HCT116 (cell line): ENCODE results near the gene ZNF586. TPM values are rescaled to one million over a fixed set of nuclear protein-coding genes. Genes with fewer than 3 reads are reported as not detected.
"Not testable (repeated sequence)": the region's sequence is repeated elsewhere in the genome, so short reads cannot be mapped to it uniquely, and the experiment has no call there.

ENCODE experiments used
- ATAC-seq: fragments of 200-7000 bp; cut with Tn5 transposase; 2 replicates; pipeline ENCODE4 v1.9.1; 2020; ENCODE audit warnings: mild to moderate bottlenecking, moderate library complexity
- BruUV-seq: library from RNA; stranded (reverse); fragments of 400-500 nt; replicated peaks from 2 replicates; lab custom pipeline; 2021; lab: Mats Ljungman, UMichigan
- CTCF ChIA-PET: fragments of 300-600 bp; sonication (Branson Sonifier 250); formaldehyde crosslinking; loops from one replicate; lab custom pipeline; 2021; ENCODE audit warnings: antibody characterized with exemption; lab: Charles Lee
- POLR2A ChIA-PET: fragments of 300-600, 350-600 bp; sonication (Branson Sonifier 250); formaldehyde crosslinking; loops from one replicate; lab custom pipeline; 2021; ENCODE audit warnings: antibody characterized with exemption; lab: Charles Lee
- RAD21 ChIA-PET, 2 experiments: fragments of 300-600 bp; sonication (Branson Sonifier 250); formaldehyde crosslinking; loops; one replicate each; lab custom pipeline; 2023; ENCODE audit warnings: low total read pairs in 2 of 2; ENCODE audit not compliant: uncharacterized antibody in 2 of 2, unreplicated experiment in 2 of 2, low non-redundant PET in 1 of 2; lab: Charles Lee
- DNase-seq: peaks from one replicate; pipeline ENCODE4 v3.0.0-alpha.2; 2010; ENCODE audit warnings: low read depth, low spot score
- H2AFZ ChIP-seq: fragments of 200-600 bp; shearing (Covaris generic), sonication (generic); 2 replicates; pipeline ENCODE4 v1.6.1; 2017; ENCODE audit warnings: low read depth, mixed run types, mixed read lengths, antibody characterized with exemption, low read length; ENCODE audit not compliant: poor library complexity, severe bottlenecking
- H3K27ac ChIP-seq: 2 replicates; pipeline ENCODE4 v1.5.1; 2012; ENCODE audit warnings: low read depth, low read length
- H3K27me3 ChIP-seq: fragments of 200-600 bp; sonication (generic); 2 replicates; pipeline ENCODE4 v1.6.1; 2016; ENCODE audit warnings: mixed run types, low read length, mixed read lengths; ENCODE audit not compliant: insufficient read depth
- H3K36me3 ChIP-seq, 2 experiments: fragments of 200-500 bp in 1 of 2; fragments of 200-600 bp in 1 of 2; sonication (Bioruptor generic) in 1 of 2; sonication (generic) in 1 of 2; 2 replicates each; pipeline versions ENCODE4 v1.5.1 to v1.6.1; 2014 to 2016; ENCODE audit warnings: low read length in 2 of 2, inconsistent platforms in 1 of 2, mixed read lengths in 1 of 2, mixed run types in 1 of 2; ENCODE audit not compliant: insufficient read depth in 2 of 2, control insufficient read depth in 1 of 2
- H3K4me1 ChIP-seq, 2 experiments: fragments of 200-600 bp in 1 of 2; sonication (generic) in 1 of 2; 2 replicates each; pipeline versions ENCODE4 v1.5.1 to v1.6.1; 2012 to 2017; ENCODE audit warnings: low read length in 2 of 2, inconsistent platforms in 1 of 2, mild to moderate bottlenecking in 1 of 2, mixed read lengths in 1 of 2, mixed run types in 1 of 2, moderate library complexity in 1 of 2; ENCODE audit not compliant: insufficient read depth in 2 of 2, control insufficient read depth in 1 of 2
- H3K4me2 ChIP-seq: fragments of 200-600 bp; sonication (generic); 2 replicates; pipeline ENCODE4 v1.6.1; 2017; ENCODE audit warnings: mixed run types, low read length, mixed read lengths
- H3K4me3 ChIP-seq, 2 experiments: fragments of 200-600 bp in 1 of 2; sonication (generic) in 1 of 2; replicated peaks in 1 of 2; 2 replicates each; pipeline ENCODE4 v1.5.1; 2011 to 2016; ENCODE audit warnings: low read length in 2 of 2, control low read depth in 1 of 2, low read depth in 1 of 2, mild to moderate bottlenecking in 1 of 2, mixed read lengths in 1 of 2, mixed run types in 1 of 2
- H3K79me2 ChIP-seq: fragments of 200-600 bp; sonication (generic); 2 replicates; pipeline ENCODE4 v1.6.1; 2017; ENCODE audit warnings: mild to moderate bottlenecking, mixed run types, low read length, moderate library complexity, mixed read lengths; ENCODE audit not compliant: insufficient read depth
- H3K9ac ChIP-seq: fragments of 200-600 bp; sonication (generic); 2 replicates; pipeline ENCODE4 v1.6.1; 2016; ENCODE audit warnings: low read length, mixed read lengths
- H3K9me2 ChIP-seq: fragments of 200-600 bp; sonication (generic), shearing (Covaris generic); 2 replicates; pipeline ENCODE4 v1.6.1; 2017; ENCODE audit warnings: mixed run types, mild to moderate bottlenecking, moderate library complexity; ENCODE audit not compliant: insufficient read depth
- H3K9me3 ChIP-seq, 2 experiments: fragments of 200-500 bp in 1 of 2; fragments of 200-600 bp in 1 of 2; sonication (Bioruptor generic) in 1 of 2; sonication (generic) in 1 of 2; 2 replicates each; pipeline ENCODE4 v1.6.1; 2014 to 2017; ENCODE audit warnings: low read length in 2 of 2, mixed read lengths in 2 of 2, inconsistent platforms in 1 of 2, low read depth in 1 of 2, mild to moderate bottlenecking in 1 of 2, mixed run types in 1 of 2, moderate library complexity in 1 of 2; ENCODE audit not compliant: control insufficient read depth in 1 of 2, insufficient read depth in 1 of 2
- H4K20me1 ChIP-seq: fragments of 200-600 bp; sonication (generic), shearing (Covaris generic); 2 replicates; pipeline ENCODE4 v1.6.1; 2017; ENCODE audit warnings: mixed run types, mild to moderate bottlenecking, moderate library complexity; ENCODE audit not compliant: insufficient read depth
- EGR1 ChIP-seq: IDR thresholded peaks from 2 replicates; pipeline ENCODE4 v1.6.1; 2012; ENCODE audit warnings: low read depth
- EZH2 ChIP-seq: fragments of 200-600 bp; sonication (generic); IDR thresholded peaks from 2 replicates; pipeline ENCODE4 v1.6.1; 2017; ENCODE audit warnings: antibody characterized with exemption, mixed run types
- FOSL1 ChIP-seq: IDR thresholded peaks from 2 replicates; pipeline ENCODE4 v1.6.1; 2012; ENCODE audit warnings: low read depth
- SIN3A ChIP-seq: IDR thresholded peaks from 2 replicates; pipeline ENCODE4 v1.6.1; 2012; ENCODE audit warnings: low read depth
- ZFX ChIP-seq: fragments of 450-650 bp; IDR thresholded peaks from 2 replicates; pipeline ENCODE4 v1.6.1; 2017
- ZNF274 ChIP-seq: fragments of 200-500 bp; sonication (Bioruptor generic); IDR thresholded peaks from 2 replicates; pipeline ENCODE4 v1.6.1; 2014; ENCODE audit warnings: mild to moderate bottlenecking, low read depth, low read length, inconsistent platforms
- intact Hi-C: fragments of 100-400 bp; cut with micrococcal nuclease; formaldehyde crosslinking; loops from 2 replicates; pipeline ENCODE4 v1.10.0; 2022
- total RNA-seq: library from RNA; stranded (reverse); gene quantifications from one replicate; pipeline ENCODE4 v1.2.1, GENCODE V29; 2021; ENCODE audit not compliant: unreplicated experiment
- TF ChIP-seq, protein P1 (sequence below): IDR thresholded peaks from 2 replicates; pipeline ENCODE4 v1.6.1; 2011; ENCODE audit warnings: mild to moderate bottlenecking, low read length, moderate library complexity; ENCODE audit not compliant: insufficient replicate concordance; ENCODE audit errors: extremely low read depth
- TF ChIP-seq, protein P2 (sequence below): IDR thresholded peaks from 2 replicates; pipeline ENCODE4 v1.6.1; 2012; ENCODE audit warnings: low read depth

ZNF586 gene
- total RNA-seq, 1 experiment from 2014 or later, result 3.5 TPM

DNA sequence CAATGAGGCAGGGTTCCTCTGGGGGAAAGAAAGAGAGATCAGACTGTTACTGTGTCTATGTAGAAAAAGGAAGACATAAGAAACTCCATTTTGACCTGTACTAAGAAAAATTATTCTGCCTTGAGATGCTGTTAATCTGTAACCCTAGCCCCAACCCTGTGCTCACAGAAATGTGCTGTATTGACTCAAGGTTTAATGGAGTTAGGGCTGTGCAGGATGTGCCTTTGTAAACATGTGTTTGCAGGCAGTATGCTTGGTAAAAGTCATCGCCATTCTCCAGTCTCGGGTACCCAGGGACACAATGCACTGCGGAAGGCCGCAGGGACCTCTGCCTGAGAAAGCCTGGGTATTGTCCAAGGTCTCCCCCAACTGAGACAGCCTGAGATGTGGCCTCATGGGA, 54.1 kb downstream of the ZNF586 start:
- BruUV-seq, H2AFZ ChIP-seq, POLR2A ChIA-PET, H3K4me3 ChIP-seq, H3K9me2 ChIP-seq, intact Hi-C loops, DNase-seq, H3K9me3 ChIP-seq, ATAC-seq, H3K27me3 ChIP-seq, H3K4me2 ChIP-seq, RAD21 ChIA-PET, H4K20me1 ChIP-seq, H3K27ac ChIP-seq, CTCF ChIA-PET, H3K9ac ChIP-seq: not testable (repeated sequence)
- H3K4me1 ChIP-seq, result peaks cover 0 to 12% of the 10 kb centered on the region in 2 experiments; a peak in 3 of 4 replicates
- peaks cover 91% of the 10 kb centered on the region for H3K79me2 ChIP-seq
- H3K36me3 ChIP-seq, result peaks cover 3 to 20% of the 10 kb centered on the region in 2 experiments; a peak in 2 of 4 replicates

DNA sequence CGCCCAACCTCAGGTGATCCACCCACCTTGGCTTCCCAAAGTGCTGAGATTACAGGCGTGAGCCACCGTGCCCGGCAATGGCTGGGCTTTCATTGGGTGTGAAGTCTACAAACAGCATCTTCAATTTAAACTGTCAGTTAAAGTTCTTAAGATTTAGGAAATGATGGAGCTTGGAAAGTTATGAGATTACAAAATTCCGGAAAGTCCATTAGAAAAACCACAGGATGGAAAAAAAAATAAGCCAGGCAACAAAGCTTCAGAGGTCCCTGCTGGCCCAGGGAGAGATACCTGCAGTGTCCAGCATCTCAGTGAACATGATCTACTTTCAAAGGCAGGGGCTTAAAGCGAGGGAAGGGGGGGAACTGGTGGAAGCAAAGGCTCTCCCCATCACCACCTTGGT, 56.0 kb downstream of the ZNF586 start:
- no TSS peak for BruUV-seq
- H3K27me3 ChIP-seq, result no peaks in the 10 kb centered on the region
- no peak overlapping the region for H3K4me2 ChIP-seq
- ATAC-seq (no peak), DNase-seq (no peak)
- H3K4me3 ChIP-seq, result no peak overlapping the region
- H3K9me3 ChIP-seq, result no peaks in the 10 kb centered on the region
- intact Hi-C loops, result no loop called here
- ChIA-PET CTCF (no interaction called here), RAD21 (no interaction called here), POLR2A (no interaction called here)
- peaks cover 3 to 20% of the 10 kb centered on the region in 2 experiments; a peak in 1 of 4 replicates for H3K36me3 ChIP-seq
- TF ChIP-seq FOSL1 (no peak), ZFX (no peak)
- H3K27ac ChIP-seq, result no peak overlapping the region
- H4K20me1 ChIP-seq, result peaks cover 10% of the 10 kb centered on the region; the same call in 1 of the 2 replicates
- peaks cover 0 to 12% of the 10 kb centered on the region in 2 experiments; a peak in 2 of 4 replicates for H3K4me1 ChIP-seq
- no peak overlapping the region for H3K9ac ChIP-seq
- H2AFZ ChIP-seq, result no peak overlapping the region
- H3K9me2 ChIP-seq, result no peaks in the 10 kb centered on the region
- H3K79me2 ChIP-seq, result peaks cover 97% of the 10 kb centered on the region

DNA sequence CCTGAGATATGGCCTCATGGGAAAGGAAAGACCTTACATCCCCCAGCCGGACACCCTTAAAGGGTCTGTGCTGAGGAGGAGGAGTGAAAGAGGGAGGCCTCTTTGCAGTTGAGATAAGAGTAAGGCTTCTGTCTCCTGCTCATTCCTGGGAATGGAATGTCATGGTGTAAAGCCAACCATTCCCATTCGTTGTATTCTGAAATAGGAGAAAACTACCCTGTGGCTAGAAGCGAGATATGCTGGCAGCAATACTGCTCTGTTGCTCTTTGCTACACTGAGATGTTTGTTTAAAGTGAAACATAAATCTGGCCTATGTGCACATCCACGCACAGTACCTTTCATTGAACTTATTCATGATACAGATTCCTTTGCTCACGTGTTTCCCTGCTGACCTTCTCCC, 59.8 kb downstream of the ZNF586 start:
- no peak overlapping the region for H3K4me3 ChIP-seq
- H3K9ac ChIP-seq, result no peak overlapping the region
- ChIA-PET CTCF (no interaction called here), RAD21 (no interaction called here), POLR2A (no interaction called here)
- no TSS peak for BruUV-seq
- peaks cover 10% of the 10 kb centered on the region; the same call in 1 of the 2 replicates for H4K20me1 ChIP-seq
- H2AFZ ChIP-seq, result no peak overlapping the region
- H3K79me2 ChIP-seq, result peaks cover 84% of the 10 kb centered on the region
- intact Hi-C loops, result no loop called here
- peaks cover 3 to 14% of the 10 kb centered on the region in 2 experiments; a peak in 1 of 4 replicates for H3K36me3 ChIP-seq
- no peaks in the 10 kb centered on the region for H3K9me3 ChIP-seq
- H3K9me2 ChIP-seq, result no peaks in the 10 kb centered on the region
- ATAC-seq (no peak), DNase-seq (no peak)
- H3K4me1 ChIP-seq, result peaks cover 0 to 8% of the 10 kb centered on the region in 2 experiments; a peak in 2 of 4 replicates
- no peak overlapping the region for H3K27ac ChIP-seq
- H3K27me3 ChIP-seq, result no peaks in the 10 kb centered on the region
- H3K4me2 ChIP-seq, result no peak overlapping the region; the same call in 1 of the 2 replicates
- TF ChIP-seq EZH2, result no peak
- TF ChIP-seq ZNF274, result no peak
- TF ChIP-seq, protein P1, sequence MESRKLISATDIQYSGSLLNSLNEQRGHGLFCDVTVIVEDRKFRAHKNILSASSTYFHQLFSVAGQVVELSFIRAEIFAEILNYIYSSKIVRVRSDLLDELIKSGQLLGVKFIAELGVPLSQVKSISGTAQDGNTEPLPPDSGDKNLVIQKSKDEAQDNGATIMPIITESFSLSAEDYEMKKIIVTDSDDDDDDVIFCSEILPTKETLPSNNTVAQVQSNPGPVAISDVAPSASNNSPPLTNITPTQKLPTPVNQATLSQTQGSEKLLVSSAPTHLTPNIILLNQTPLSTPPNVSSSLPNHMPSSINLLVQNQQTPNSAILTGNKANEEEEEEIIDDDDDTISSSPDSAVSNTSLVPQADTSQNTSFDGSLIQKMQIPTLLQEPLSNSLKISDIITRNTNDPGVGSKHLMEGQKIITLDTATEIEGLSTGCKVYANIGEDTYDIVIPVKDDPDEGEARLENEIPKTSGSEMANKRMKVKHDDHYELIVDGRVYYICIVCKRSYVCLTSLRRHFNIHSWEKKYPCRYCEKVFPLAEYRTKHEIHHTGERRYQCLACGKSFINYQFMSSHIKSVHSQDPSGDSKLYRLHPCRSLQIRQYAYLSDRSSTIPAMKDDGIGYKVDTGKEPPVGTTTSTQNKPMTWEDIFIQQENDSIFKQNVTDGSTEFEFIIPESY, result no peak
- TF ChIP-seq, protein P2, sequence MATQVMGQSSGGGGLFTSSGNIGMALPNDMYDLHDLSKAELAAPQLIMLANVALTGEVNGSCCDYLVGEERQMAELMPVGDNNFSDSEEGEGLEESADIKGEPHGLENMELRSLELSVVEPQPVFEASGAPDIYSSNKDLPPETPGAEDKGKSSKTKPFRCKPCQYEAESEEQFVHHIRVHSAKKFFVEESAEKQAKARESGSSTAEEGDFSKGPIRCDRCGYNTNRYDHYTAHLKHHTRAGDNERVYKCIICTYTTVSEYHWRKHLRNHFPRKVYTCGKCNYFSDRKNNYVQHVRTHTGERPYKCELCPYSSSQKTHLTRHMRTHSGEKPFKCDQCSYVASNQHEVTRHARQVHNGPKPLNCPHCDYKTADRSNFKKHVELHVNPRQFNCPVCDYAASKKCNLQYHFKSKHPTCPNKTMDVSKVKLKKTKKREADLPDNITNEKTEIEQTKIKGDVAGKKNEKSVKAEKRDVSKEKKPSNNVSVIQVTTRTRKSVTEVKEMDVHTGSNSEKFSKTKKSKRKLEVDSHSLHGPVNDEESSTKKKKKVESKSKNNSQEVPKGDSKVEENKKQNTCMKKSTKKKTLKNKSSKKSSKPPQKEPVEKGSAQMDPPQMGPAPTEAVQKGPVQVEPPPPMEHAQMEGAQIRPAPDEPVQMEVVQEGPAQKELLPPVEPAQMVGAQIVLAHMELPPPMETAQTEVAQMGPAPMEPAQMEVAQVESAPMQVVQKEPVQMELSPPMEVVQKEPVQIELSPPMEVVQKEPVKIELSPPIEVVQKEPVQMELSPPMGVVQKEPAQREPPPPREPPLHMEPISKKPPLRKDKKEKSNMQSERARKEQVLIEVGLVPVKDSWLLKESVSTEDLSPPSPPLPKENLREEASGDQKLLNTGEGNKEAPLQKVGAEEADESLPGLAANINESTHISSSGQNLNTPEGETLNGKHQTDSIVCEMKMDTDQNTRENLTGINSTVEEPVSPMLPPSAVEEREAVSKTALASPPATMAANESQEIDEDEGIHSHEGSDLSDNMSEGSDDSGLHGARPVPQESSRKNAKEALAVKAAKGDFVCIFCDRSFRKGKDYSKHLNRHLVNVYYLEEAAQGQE, result no peak
- TF ChIP-seq SIN3A, result no peak
- no peak for TF ChIP-seq EGR1
